ENCODE data around the gene IL1RAPL2. TPM values are rescaled to one million over a fixed set of nuclear protein-coding genes. Genes with fewer than 3 reads are reported as not detected.
"Not testable (repeated sequence)": the region's sequence is repeated elsewhere in the genome, so short reads cannot be mapped to it uniquely, and the experiment has no call there.

IL1RAPL2 gene
- total and polyA plus RNA-seq, 2 of the 4 experiments (the other 2 are of a cell fraction): 0.03 TPM; not detected in 1

- H3K36me3 ChIP-seq (ENCODE audit: control insufficient read depth, insufficient read depth, low read length); H3K56ac ChIP-seq (ENCODE audit: extremely low read depth, insufficient read depth, low read length); H3K14ac ChIP-seq (replicated peaks; ENCODE audit: low read depth, low read length); H2AFZ ChIP-seq (replicated peaks; ENCODE audit: low read length, poor library complexity); H2BK15ac ChIP-seq (ENCODE audit: low read depth, low read length); H3K4me3 ChIP-seq (ENCODE audit: insufficient read depth, low read depth, low read length); DNase-seq; H4K20me1 ChIP-seq (ENCODE audit: insufficient read depth, low read length); H3K27ac ChIP-seq (ENCODE audit: insufficient read depth, low read length); dilution Hi-C loops (cut with HindIII; ENCODE audit: low sequenced_read_pairs, unreplicated experiment); H2AK9ac ChIP-seq (replicated peaks; ENCODE audit: low read depth, low read length, poor library complexity); H3K4me2 ChIP-seq (ENCODE audit: low read depth, low read length); H3K9ac ChIP-seq (ENCODE audit: low read depth, low read length); H3K79me1 ChIP-seq (ENCODE audit: low read depth in 1 of 2, low read length in 2 of 2); H3K18ac ChIP-seq (ENCODE audit: low read depth, low read length); H2BK120ac ChIP-seq (ENCODE audit: low read depth, low read length); H3K9me1 ChIP-seq (ENCODE audit: insufficient read depth, low read length); H3K23ac ChIP-seq (ENCODE audit: low read depth, low read length); H3K9me3 ChIP-seq (ENCODE audit: control insufficient read depth, insufficient read depth, low read length); H3K27me3 ChIP-seq (ENCODE audit: control insufficient read depth, insufficient read depth, low read length); ATAC-seq (ENCODE audit: low read depth); H2BK5ac ChIP-seq (ENCODE audit: low read depth, low read length, poor library complexity, severe bottlenecking); H4K8ac ChIP-seq (ENCODE audit: low read depth in 2 of 2, low read length in 2 of 2); H3K4ac ChIP-seq (ENCODE audit: low read depth, low read length); H4K5ac ChIP-seq (ENCODE audit: low read depth, low read length); BruUV-seq (replicated peaks); intact Hi-C loops (cut with micrococcal nuclease); H4K91ac ChIP-seq (ENCODE audit: insufficient read depth, low read depth, low read length); in situ Hi-C loops (cut with MboI; ENCODE audit: low sequenced_read_pairs); POLR2A ChIA-PET (ENCODE audit: unreplicated experiment); H2AK5ac ChIP-seq (ENCODE audit: low read depth, low read length); H3K4me1 ChIP-seq (ENCODE audit: control insufficient read depth, insufficient read depth, low read length); H2BK20ac ChIP-seq (ENCODE audit: low read depth, low read length); CTCF ChIA-PET: not testable (repeated sequence)
- WGBS, 2 experiments (ENCODE audit: extremely low coverage in 2 of 2, insufficient read length in 1 of 2): 84% methylated on average over 5 of the region's 26 CpGs; no CpG with 5 or more reads in 1 of the 2 experiments
These were observed 1230.9 kb downstream of the IL1RAPL2 start for GRCh38 chrX:105796877-105797276.
